ENCODE results near the gene DPEP2.
A peak's percentile ranks its signal among the peaks of the same experiment; 100 is the strongest.
"Not testable (repeated sequence)": the region's sequence is repeated elsewhere in the genome, so short reads cannot be mapped to it uniquely, and the experiment has no call there.

The DPEP2 gene

DNA sequence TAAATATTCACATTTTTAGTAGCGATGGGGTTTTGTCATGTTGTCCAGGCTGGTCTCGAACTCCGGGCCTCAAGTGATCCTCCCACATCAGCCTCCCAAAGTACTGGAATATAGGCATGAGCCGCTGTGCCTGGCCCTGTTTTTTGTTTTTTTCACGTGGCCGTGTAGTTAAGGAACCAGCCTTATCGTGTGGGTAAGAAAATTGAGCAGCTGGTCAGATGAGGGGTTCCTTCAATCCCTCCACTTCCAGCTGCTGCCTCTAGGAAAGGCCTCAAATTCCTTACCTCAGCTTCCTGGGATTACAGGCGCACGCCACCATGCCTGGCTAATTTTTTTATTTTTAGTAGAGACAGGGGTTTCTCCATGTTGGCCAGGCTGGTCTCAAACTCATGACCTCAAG is 5.9 kb upstream of the DPEP2 start:
- DNase-seq, result no peak

DNA sequence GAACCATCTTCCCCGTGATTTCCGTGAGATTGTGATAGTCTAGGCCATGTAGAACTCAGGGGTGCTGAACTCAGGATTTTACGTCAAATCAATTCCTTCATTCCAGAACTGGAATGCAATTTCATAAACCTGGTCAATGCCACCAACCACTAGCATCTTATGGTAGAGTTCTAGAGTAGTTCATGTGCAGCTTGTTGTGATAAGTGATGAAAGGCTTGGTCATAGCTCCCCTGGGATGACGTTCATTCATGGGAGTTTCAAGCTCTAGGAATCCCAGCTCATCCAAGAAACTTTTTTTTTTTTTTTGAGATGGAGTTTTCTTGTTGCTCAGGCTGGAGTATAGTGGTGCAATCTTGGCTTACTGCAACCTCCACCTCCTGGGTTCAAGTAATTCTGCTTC is 3.7 kb upstream of the DPEP2 start:
- no peak for DNase-seq

- DNase-seq, result no peak
Measured at GRCh38 chr16:68000450-68000849, 1.2 kb upstream of the DPEP2 start.

DNA sequence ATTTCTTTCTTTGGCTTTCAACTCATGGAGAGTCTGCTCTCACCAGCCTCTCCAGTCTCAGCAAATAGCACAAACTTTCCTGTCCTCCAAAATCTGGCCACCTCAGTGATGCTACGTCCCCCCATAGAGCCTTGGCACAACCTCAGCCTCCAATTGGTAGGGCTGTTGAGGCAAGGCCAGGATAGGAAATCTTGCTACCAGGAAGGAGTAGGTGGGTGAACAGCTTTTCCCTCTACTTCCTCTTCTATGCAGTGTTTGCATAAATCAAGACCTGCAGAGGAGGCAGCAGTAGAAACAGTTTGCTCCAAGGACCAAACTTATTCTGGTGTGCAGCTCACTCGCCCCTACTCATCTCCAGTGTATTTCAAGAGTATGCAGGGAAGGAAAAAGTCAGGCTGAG is 701 bp upstream of the DPEP2 start:
- peak; percentile 10 for DNase-seq

DNA sequence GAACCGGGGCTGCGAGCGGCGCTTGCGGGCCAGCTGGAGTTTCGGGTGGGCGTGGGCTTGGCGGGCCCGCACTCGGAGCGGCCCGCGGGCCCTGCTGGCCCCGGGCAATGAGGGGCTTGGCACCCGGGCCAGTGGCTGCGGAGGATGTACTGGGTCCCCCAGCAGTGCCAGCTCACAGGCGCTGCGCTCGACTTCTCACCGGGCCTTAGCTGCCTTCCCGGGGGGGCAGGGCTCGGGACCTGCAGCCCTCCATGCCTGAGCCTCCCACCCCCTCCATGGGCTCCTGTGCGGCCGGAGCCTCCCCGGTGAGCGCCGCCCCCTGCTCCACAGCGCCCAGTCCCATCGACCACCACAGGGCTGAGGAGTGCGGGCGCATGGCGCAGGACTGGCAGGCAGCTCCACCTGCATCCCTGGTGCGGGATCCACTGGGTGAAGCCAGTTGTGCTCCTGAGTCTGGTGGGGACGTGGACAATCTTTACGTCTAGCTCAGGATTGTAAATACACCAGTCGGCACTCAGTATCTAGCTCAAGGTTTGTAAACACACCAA is 979 bp downstream of the DPEP2 start:
- DNase-seq, result not testable (repeated sequence)

- DNase-seq, result no peak
Measured at GRCh38 chr16:67996666-67997065, 2.6 kb downstream of the DPEP2 start.

GRCh38 chr16:67995423-67995822 is 3.9 kb downstream of the DPEP2 start:
- no peak for DNase-seq

GRCh38 chr16:67994040-67994408 is 5.3 kb downstream of the DPEP2 start:
- DNase-seq, result peak; percentile 52

DNA sequence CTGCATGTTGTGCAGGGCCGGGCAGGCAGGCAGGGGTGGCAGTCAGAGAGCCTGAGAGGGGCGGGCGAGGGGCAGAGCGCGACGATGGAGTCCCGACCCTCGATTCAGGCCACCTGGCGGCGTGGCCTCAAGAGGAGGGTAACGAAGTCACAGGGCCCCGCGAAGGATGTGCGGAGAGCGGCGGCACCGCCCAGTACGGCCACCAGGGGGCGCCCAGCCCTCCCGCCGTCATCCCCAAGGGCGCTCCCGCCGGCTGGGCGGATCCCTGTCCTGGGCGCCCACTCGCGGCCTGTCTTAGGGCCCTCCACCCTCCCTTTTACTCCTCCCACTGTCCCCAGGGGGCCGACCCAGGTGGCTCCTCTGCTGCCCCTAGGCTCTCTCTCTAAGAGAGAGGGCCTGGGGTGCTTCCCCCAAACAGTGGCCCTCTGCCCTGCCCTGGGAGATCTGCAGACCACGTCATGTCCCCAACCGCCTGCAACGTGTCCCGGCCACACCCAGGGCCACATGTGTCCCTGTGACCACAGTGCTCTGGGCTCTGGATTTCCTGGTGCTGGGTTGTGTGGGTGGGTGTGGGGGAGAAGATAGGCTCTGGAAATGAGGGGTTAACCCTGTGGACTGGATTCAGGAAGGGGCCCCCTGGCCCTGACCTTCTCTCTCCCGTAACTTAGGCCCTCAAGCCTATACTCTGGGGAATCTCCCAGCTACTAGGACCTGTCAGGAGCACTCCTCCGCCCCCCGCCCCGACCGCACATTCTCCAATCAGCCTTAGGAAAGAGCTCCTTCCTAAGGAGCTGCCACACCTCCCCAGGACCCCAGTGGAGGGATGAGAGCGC is 5.9 kb downstream of the DPEP2 start:
- DNase-seq, result peak; percentile 95

DNA sequence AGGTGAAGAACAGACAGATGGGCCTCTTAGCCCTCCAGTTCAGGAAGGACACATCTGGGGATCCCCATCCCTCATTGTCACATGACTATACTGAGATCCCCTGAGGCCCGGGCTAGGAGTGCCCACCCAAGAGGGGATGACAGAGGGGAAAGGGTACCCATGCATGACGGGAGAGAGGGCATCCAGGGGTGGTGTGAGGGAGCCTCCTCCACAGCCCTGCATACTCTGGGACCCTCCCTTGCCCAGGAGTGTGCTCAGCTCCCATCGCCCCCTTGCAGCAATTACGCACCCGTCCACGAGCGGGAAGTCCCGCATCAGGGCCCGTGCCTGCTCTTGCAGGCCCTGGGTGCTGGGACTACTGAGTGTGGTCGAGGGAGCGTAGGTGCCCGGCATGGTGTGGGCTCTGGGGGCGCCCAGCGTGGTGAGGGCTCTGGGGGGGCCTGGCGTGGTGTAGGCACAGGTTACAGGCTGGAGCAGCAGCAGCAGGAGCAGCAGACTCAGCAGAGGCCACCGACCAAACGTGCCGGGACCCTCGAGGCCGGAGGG is 6.5 kb downstream of the DPEP2 start:
- DNase-seq, result no peak

DNA sequence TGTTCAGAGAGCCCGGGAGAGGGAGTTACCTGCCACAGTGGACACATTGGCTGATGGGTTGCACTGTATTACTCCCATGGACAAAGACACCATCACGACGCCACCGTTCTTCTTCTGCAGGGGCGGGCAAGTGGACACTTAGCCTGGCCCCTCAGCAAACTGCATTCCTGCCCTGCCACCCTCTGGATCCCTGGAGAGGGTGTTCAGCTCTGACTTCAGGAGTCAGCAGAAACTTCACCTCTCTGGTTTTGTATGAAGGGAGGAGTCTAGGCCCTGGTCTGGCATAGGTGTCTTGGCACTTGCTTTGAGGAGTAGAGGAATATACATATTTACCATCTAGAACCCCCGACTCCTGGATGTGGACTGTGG is 9.3 kb downstream of the DPEP2 start:
- DNase-seq, result no peak

GRCh38 chr16:67989322-67990017 is 9.8 kb downstream of the DPEP2 start:
- DNase-seq, result no peak

DNA sequence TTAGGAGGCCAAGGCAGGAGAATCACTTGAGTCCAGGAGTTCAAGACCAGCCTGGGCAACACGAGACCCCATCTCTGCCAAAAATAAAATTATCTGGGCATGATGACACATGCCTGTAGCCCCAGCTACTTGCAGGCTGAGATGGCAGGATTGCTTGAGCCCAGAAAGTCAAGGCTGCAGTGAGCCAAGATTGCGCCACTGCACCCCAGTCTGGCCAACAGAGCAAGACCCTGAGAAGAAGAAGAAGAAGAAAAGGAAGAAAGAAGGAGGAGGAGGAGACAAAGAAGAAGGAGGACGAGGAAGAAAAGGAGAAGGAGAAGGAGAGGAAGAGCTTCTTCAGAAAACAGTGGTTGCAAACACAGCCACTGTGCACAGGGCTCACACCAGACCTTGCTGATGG is 10.6 kb downstream of the DPEP2 start:
- DNase-seq, result no peak

GRCh38 chr16:67987460-67988160 is 11.7 kb downstream of the DPEP2 start:
- no peak for DNase-seq

DNA sequence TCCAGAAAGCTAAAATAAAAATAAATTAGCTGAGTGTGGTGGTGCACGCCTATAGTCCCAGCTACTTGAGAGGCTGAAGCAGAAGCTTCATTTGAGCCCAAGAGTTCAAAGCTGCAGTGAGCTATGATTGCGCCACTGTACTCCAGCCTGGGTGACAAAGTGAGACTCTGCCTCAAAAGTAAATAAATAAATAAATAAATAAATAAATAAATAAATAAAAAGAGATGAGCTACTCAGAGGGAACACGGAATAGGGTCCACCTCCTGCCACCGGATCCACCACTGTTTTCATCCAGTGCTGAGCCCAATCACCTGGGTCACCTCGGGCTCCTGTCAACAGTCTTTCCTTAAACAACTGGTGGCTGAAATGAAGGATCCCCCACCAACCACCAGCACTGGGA is 12.3 kb downstream of the DPEP2 start:
- DNase-seq, result no peak

GRCh38 chr16:67982011-67982696 is 17.1 kb downstream of the DPEP2 start:
- DNase-seq, result no peak

DNA sequence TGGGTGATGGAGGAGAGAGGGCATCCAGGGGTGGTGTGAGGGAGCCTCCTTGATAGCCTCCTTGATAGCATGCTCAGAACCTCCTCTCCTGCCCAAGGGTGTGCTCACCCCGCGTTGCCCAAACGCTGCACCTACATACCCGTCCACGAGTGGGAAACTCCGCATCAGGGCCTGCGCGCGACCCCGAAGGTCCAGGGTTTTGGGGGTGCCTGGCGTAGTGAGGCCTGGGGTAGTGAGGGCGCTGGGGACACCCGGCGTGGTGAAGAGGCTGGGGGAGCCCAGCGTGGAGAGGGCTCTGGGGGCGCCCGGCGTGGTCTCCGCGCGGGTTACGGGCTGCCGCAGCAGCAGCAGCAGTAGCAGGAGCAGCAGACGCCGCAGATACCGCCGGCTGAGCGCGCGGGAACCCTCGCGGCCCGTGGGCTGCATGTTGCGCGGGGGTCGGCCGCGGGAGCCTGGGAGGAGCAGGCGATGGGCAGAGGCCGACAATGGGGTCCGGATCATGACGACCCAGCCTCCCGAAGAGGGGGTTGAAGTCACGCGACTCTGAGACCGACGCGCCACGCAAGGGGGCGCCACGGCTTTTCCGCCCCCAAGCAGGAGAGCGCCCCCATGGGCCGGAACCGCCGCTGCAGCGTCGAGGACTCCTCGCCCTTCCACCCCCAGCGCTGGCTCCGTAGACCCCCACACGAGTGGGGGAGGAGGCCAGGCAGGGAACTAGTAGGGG is 19.2 kb downstream of the DPEP2 start, which contains the start of gene DPEP3:
Gene DPEP3 (minus strand): TSS at position 545 of the 724 bp plus-strand sequence. CDS start 119 bp downstream, at position 426.
- DNase-seq, result no peak

DNA sequence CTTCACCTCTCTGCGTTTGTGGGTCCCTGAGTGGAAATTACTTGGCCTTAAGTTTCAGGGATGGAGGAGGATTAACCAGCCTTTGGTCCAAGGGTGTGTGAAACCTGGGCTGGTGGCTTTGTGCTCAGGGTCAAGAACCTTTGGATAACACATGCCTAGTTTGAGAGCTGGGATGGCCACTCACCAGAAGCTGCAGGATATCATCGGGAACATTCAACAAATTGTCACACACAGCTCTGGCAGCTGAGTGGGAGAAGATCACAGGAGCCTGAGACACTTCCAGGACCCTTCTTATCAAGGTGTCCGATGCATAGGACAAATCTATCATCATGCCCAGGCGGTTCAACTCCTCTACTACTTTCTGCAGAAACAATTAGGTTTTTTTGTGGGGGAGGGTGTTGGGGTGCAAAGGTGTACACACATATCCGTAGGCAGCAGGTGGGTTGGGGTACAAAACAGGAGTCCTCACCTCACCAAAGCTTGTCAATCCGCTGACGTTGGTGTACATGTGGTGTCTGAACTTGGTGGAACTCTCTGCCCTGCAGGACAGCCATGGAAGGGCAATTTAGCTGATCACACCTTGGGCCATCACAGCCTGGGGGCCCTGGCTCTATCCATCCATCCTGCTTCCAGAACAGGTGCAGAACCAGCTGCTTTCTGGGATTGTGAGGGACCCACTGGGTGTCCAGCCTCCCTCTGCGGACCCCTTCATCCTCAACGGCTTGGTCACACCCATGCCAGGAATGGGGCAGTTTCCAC is 21.6 kb downstream of the DPEP2 start:
- DNase-seq, result no peak

DNA sequence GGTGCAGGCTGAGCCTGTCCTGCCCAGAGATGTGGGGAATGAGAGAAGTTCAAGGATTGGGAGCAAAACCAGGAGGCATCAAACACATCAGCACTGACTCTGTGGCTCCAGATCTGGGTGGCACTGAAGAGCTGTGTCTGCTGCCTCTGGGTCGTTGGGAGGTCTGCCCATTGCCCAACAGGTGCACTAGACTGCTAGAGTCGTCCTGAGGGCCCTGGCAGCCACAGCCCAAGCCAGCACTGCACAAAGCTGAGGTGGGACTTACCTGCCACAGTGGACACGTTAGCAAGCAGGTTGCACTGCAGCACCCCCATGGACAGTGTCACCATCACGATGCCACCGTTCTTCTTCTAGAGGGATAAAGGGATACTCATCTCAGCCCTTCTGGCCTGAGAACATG is 22.3 kb downstream of the DPEP2 start:
- DNase-seq, result no peak

GRCh38 chr16:67976205-67976604 is 23.1 kb downstream of the DPEP2 start:
- DNase-seq, result no peak
